H1 (cell line): ENCODE measurements around the gene AFF2. TPM values are rescaled to one million over a fixed set of nuclear protein-coding genes. Genes with fewer than 3 reads are reported as not detected.

Source experiments
- CTCF ChIA-PET: fragments of 300-600 bp; sonication (Branson Sonifier 250); formaldehyde crosslinking; loops from one replicate; lab custom pipeline; 2021; ENCODE audit not compliant: partially characterized antibody; lab: Charles Lee
- POLR2A ChIA-PET: fragments of 300-600 bp; sonication (Branson Sonifier 250); formaldehyde crosslinking; loops from one replicate; lab custom pipeline; 2021; ENCODE audit warnings: inconsistent platforms; ENCODE audit not compliant: partially characterized antibody; lab: Charles Lee
- DNase-seq, 2 experiments: peaks; one replicate each; pipeline versions ENCODE4 v3.0.0 to v3.0.0-alpha.2; 2010 to 2022; ENCODE audit warnings: low spot score in 2 of 2, low read depth in 1 of 2, mixed read lengths in 1 of 2
- FAIRE-seq: peaks from 2 replicates; lab custom pipeline; 2011; peaks lifted over from hg19 to GRCh38; lab: Jason Lieb, UNC
- H2AFZ ChIP-seq: 2 replicates; pipeline ENCODE4 v1.8.1; 2012; ENCODE audit warnings: low read length, inconsistent platforms
- H2AK5ac ChIP-seq: 2 replicates; pipeline ENCODE4 v1.6.1; 2013; ENCODE audit warnings: low read depth, low read length
- H2BK120ac ChIP-seq: replicated peaks from 2 replicates; pipeline ENCODE3; 2013; ENCODE audit warnings: low read depth, low read length, inconsistent platforms
- H2BK12ac ChIP-seq: 2 replicates; pipeline ENCODE4 v1.6.1; 2013; ENCODE audit warnings: low read depth, low read length
- H2BK15ac ChIP-seq: 2 replicates; pipeline ENCODE4 v1.6.1; 2013; ENCODE audit warnings: low read length
- H2BK20ac ChIP-seq: 2 replicates; pipeline ENCODE4 v1.6.1; 2013; ENCODE audit warnings: low read length
- H2BK5ac ChIP-seq: 2 replicates; pipeline ENCODE4 v1.6.1; 2013; ENCODE audit warnings: low read depth, low read length
- H3K14ac ChIP-seq: 2 replicates; pipeline ENCODE4 v1.6.1; 2013; ENCODE audit warnings: inconsistent platforms; ENCODE audit not compliant: insufficient read length
- H3K18ac ChIP-seq: 2 replicates; pipeline ENCODE4 v1.6.1; 2013; ENCODE audit warnings: low read length; ENCODE audit errors: extremely low read depth
- H3K23ac ChIP-seq: 2 replicates; pipeline ENCODE4 v1.6.1; 2013; ENCODE audit warnings: inconsistent platforms; ENCODE audit not compliant: insufficient read length
- H3K23me2 ChIP-seq: 2 replicates; pipeline ENCODE4 v1.6.1; 2013; ENCODE audit warnings: low read depth, low read length
- H3K27ac ChIP-seq: 2 replicates; pipeline ENCODE4 v1.6.1; 2011; ENCODE audit warnings: low read depth, low read length, inconsistent platforms
- H3K27me3 ChIP-seq, 4 experiments: replicated peaks in 1 of 4; 1 replicate in 1 of 4; 2 replicates in 3 of 4; pipeline versions ENCODE4 v1.6.1 to v1.8.1; 2011 to 2013; ENCODE audit warnings: low read length in 3 of 4, mild to moderate bottlenecking in 3 of 4, inconsistent platforms in 2 of 4, mixed read lengths in 2 of 4, moderate library complexity in 1 of 4; ENCODE audit not compliant: control insufficient read depth in 3 of 4, insufficient read depth in 3 of 4; ENCODE audit errors: extremely low read depth in 1 of 4
- H3K36me3 ChIP-seq, 4 experiments: 2 replicates each; pipeline versions ENCODE4 v1.6.1 to v1.8.1; 2011 to 2013; ENCODE audit warnings: mild to moderate bottlenecking in 4 of 4, low read length in 3 of 4, moderate library complexity in 2 of 4, control low read depth in 1 of 4, inconsistent platforms in 1 of 4; ENCODE audit not compliant: insufficient read depth in 4 of 4, control insufficient read depth in 2 of 4
- H3K4ac ChIP-seq: replicated peaks from 2 replicates; pipeline ENCODE3; 2013; ENCODE audit warnings: low read length, low read depth, mixed read lengths, inconsistent platforms; ENCODE audit not compliant: insufficient read length
- H3K4me1 ChIP-seq, 4 experiments: replicated peaks in 1 of 4; 1 replicate in 1 of 4; 2 replicates in 3 of 4; pipeline versions ENCODE4 v1.6.1 to v1.8.1; 2011 to 2013; ENCODE audit warnings: low read length in 3 of 4, inconsistent platforms in 2 of 4, mixed read lengths in 1 of 4; ENCODE audit not compliant: insufficient read depth in 4 of 4, control insufficient read depth in 3 of 4
- H3K4me2 ChIP-seq, 2 experiments: 2 replicates each; pipeline versions ENCODE4 v1.6.1 to v1.8.1; 2011 to 2013; ENCODE audit warnings: low read depth in 2 of 2, low read length in 2 of 2, control low read depth in 1 of 2, inconsistent platforms in 1 of 2, mild to moderate bottlenecking in 1 of 2; ENCODE audit not compliant: insufficient read depth in 1 of 2
- H3K4me3 ChIP-seq, 4 experiments: fragments of 200-600, 300-600 bp in 1 of 4; sonication (generic), shearing (Covaris generic), sonication (Bioruptor Twin) in 1 of 4; 2 replicates each; pipeline versions ENCODE4 v1.5.1 to v1.8.1; 2011 to 2016; ENCODE audit warnings: low read length in 4 of 4, low read depth in 3 of 4, control low read depth in 2 of 4, inconsistent platforms in 2 of 4, mild to moderate bottlenecking in 2 of 4, mixed read lengths in 1 of 4, moderate library complexity in 1 of 4; ENCODE audit not compliant: insufficient read depth in 2 of 4; ENCODE audit errors: extremely low read depth in 1 of 4
- H3K56ac ChIP-seq: replicated peaks from 2 replicates; pipeline ENCODE3; 2013; ENCODE audit warnings: low read depth, mild to moderate bottlenecking, mixed read lengths, low read length, inconsistent platforms; ENCODE audit not compliant: insufficient read length
- H3K79me1 ChIP-seq: 2 replicates; pipeline ENCODE4 v1.6.1; 2013; ENCODE audit warnings: low read depth, low read length, control low read depth
- H3K79me2 ChIP-seq, 2 experiments: 2 replicates each; pipeline versions ENCODE4 v1.6.1 to v1.8.1; 2012 to 2013; ENCODE audit warnings: low read length in 2 of 2, mild to moderate bottlenecking in 2 of 2, inconsistent platforms in 1 of 2; ENCODE audit not compliant: insufficient read depth in 2 of 2, control insufficient read depth in 1 of 2
- H3K9ac ChIP-seq, 4 experiments: replicated peaks in 1 of 4; 1 replicate in 1 of 4; 2 replicates in 3 of 4; pipeline versions ENCODE4 v1.6.1 to v1.8.1; 2011 to 2013; ENCODE audit warnings: low read depth in 3 of 4, low read length in 3 of 4, control low read depth in 2 of 4, mild to moderate bottlenecking in 2 of 4, moderate library complexity in 2 of 4, inconsistent platforms in 1 of 4; ENCODE audit errors: extremely low read depth in 1 of 4
- H3K9me3 ChIP-seq, 2 experiments: 2 replicates each; pipeline versions ENCODE4 v1.6.1 to v1.8.1; 2012 to 2013; ENCODE audit warnings: mild to moderate bottlenecking in 2 of 2, moderate library complexity in 2 of 2, control low read depth in 1 of 2, inconsistent platforms in 1 of 2, low read depth in 1 of 2, low read length in 1 of 2, mixed read lengths in 1 of 2; ENCODE audit not compliant: insufficient read depth in 2 of 2
- H4K20me1 ChIP-seq, 2 experiments: replicated peaks in 1 of 2; 2 replicates each; pipeline versions ENCODE3 to v1.8.1; 2011 to 2013; ENCODE audit warnings: inconsistent platforms in 2 of 2, low read length in 2 of 2, mild to moderate bottlenecking in 1 of 2; ENCODE audit not compliant: insufficient read depth in 2 of 2, control insufficient read depth in 1 of 2
- H4K5ac ChIP-seq: 2 replicates; pipeline ENCODE4 v1.6.1; 2013; ENCODE audit warnings: low read length, low read depth, mixed read lengths, inconsistent platforms; ENCODE audit not compliant: insufficient read length
- H4K8ac ChIP-seq: 2 replicates; pipeline ENCODE4 v1.8.0; 2013; ENCODE audit warnings: mild to moderate bottlenecking, moderate library complexity, low read length, inconsistent platforms; ENCODE audit not compliant: insufficient read depth; ENCODE audit errors: extremely low read depth
- H4K91ac ChIP-seq: replicated peaks from 2 replicates; pipeline ENCODE3; 2013; ENCODE audit warnings: low read length, mixed read lengths, inconsistent platforms; ENCODE audit not compliant: insufficient read length
- BCL11A ChIP-seq, 2 experiments: IDR thresholded peaks; one replicate each; pipeline ENCODE4 v1.6.1; 2011; ENCODE audit warnings: low read depth in 2 of 2, low read length in 2 of 2, mild to moderate bottlenecking in 2 of 2
- CTCF ChIP-seq, 3 experiments: IDR thresholded peaks; 1 replicate in 2 of 3; 2 replicates in 1 of 3; pipeline versions ENCODE4 v1.5.1 to v1.6.1; 2011; ENCODE audit warnings: low read length in 3 of 3, mild to moderate bottlenecking in 3 of 3, inconsistent platforms in 2 of 3, low read depth in 1 of 3, moderate library complexity in 1 of 3; ENCODE audit not compliant: insufficient read depth in 1 of 3; ENCODE audit errors: control extremely low read depth in 1 of 3
- GABPA ChIP-seq: IDR thresholded peaks from 2 replicates; pipeline ENCODE4 v1.6.1; 2011; ENCODE audit warnings: mild to moderate bottlenecking, low read length, moderate library complexity, borderline replicate concordance; ENCODE audit not compliant: insufficient read depth
- KDM1A ChIP-seq: fragments of 200-600, 300-600 bp; sonication (generic); IDR thresholded peaks from 2 replicates; pipeline ENCODE4 v1.7.1; 2016; ENCODE audit warnings: mild to moderate bottlenecking, low read length, borderline replicate concordance
- POLR2AphosphoS5 ChIP-seq: IDR thresholded peaks from 2 replicates; pipeline ENCODE4 v1.6.1; 2011; ENCODE audit warnings: low read depth, low read length
- SIX5 ChIP-seq: IDR thresholded peaks from 2 replicates; pipeline ENCODE4 v1.6.1; 2011; ENCODE audit warnings: mild to moderate bottlenecking, low read depth, low read length
- SP1 ChIP-seq: IDR thresholded peaks from 2 replicates; pipeline ENCODE4 v1.6.1; 2011; ENCODE audit warnings: low read depth, low read length
- TBP ChIP-seq: IDR thresholded peaks from 2 replicates; pipeline ENCODE4 v1.6.1; 2011; ENCODE audit warnings: low read depth, low read length, improper control_type of control experiment
- TCF12 ChIP-seq: IDR thresholded peaks from 2 replicates; pipeline ENCODE4 v1.6.1; 2011; ENCODE audit warnings: low read depth, mild to moderate bottlenecking, low read length
- WGBS, 2 experiments: shearing (Covaris generic) in 1 of 2; methylation state at CpG; one replicate each; pipeline versions ENCODE4 v1.1.6 to v1.1.7; 2013 to 2015; ENCODE audit warnings: low lambda C conversion rate in 2 of 2, mixed read lengths in 2 of 2, inconsistent platforms in 1 of 2, low coverage in 1 of 2, missing lambda C conversion rate in 1 of 2; ENCODE audit not compliant: insufficient replicate concordance in 2 of 2, insufficient coverage in 1 of 2, insufficient read length in 1 of 2; ENCODE audit errors: extremely low coverage in 1 of 2, missing lambda C conversion rate in 1 of 2; 5-methylcytosine and 5-hydroxymethylcytosine counted together
- polyA plus RNA-seq, 7 experiments: library from polyadenylated mRNA; depleted of rRNA in 3 of 7; stranded (reverse) in 5 of 7; unstranded in 2 of 7; fragments of >200 nt in 5 of 7; fragments of 200-250 nt in 2 of 7; gene quantifications; 1 replicate in 5 of 7; 2 replicates in 1 of 7; 4 replicates in 1 of 7; pipeline versions ENCODE4 v1.2.1 to v1.2.3, GENCODE V29; 2011 to 2013; ENCODE audit warnings: missing spikeins in 2 of 7, mixed read lengths in 2 of 7
- total RNA-seq: library from RNA; stranded (reverse); fragmentation: NEBNext Ultra II Directional; extraction: Animal tissue kit (Norgen Biotek cat#: 25700); gene quantifications from 2 replicates; pipeline ENCODE4 v1.2.1, GENCODE V29; 2021
- TF ChIP-seq, protein P1 (sequence below): IDR thresholded peaks from 2 replicates; pipeline ENCODE4 v1.6.1; 2011; ENCODE audit warnings: low read length, improper control_type of control experiment
- TF ChIP-seq, protein P2 (sequence below): IDR thresholded peaks from 2 replicates; pipeline ENCODE4 v1.6.1; 2012; ENCODE audit warnings: inconsistent platforms

AFF2 gene
- total and polyA plus RNA-seq, 2 of the 8 experiments (the other 6 are each of a cell fraction or from before 2014, with no cell fraction given) = 2.0 to 7.3 TPM

DNA sequence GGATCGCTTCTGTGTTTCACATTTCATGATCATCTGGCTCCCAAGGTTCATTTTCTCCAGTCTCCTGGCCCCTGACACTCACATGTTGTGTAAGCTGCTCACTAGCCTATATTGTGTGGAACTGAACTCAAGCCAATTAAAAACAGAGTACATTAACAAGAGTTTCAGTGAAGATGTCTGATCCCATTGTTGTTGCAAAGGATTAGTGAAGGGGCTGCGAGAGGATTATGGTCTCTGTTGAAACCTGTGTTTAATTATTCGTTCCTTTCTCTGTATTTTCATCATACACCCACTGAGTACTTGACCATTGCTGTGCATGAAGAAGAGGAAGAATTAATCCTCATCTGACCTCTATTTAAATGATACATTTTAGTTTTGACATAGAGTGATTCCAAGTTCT is 54.7 kb downstream of the AFF2 start:
- no peak overlapping the region for H2BK120ac ChIP-seq
- H3K4me3 ChIP-seq = no peak overlapping the region
- ChIA-PET CTCF (interaction anchor here (1.1 kb wide), 1 partner anchor 10 kb away, joined by 4 read pairs; no protein-coding TSS in a partner anchor), POLR2A (no interaction called here)
- no peaks in the 10 kb centered on the region for H3K9me3 ChIP-seq
- no peak overlapping the region for H4K91ac ChIP-seq
- H4K8ac ChIP-seq = no peak overlapping the region
- no peak overlapping the region for H2BK5ac ChIP-seq
- H3K18ac ChIP-seq = no peak overlapping the region
- no peak overlapping the region for H2AK5ac ChIP-seq
- no peak overlapping the region for H2AFZ ChIP-seq
- no peaks in the 10 kb centered on the region for H3K27me3 ChIP-seq
- no peak overlapping the region for H3K4ac ChIP-seq
- H2BK20ac ChIP-seq = no peak overlapping the region
- no peaks in the 10 kb centered on the region for H3K79me2 ChIP-seq
- 91% methylated on average over 3 of the region's 3 CpGs; no CpG with 5 or more reads in 1 of the 2 experiments for WGBS, 2 experiments
- no peak overlapping the region for H2BK12ac ChIP-seq
- H3K4me2 ChIP-seq = no peak overlapping the region
- no peak overlapping the region for H3K9ac ChIP-seq
- DNase-seq (no peak), FAIRE-seq (no peak)
- H3K23ac ChIP-seq = no peak overlapping the region
- H3K79me1 ChIP-seq = no peaks in the 10 kb centered on the region
- H4K5ac ChIP-seq = no peak overlapping the region
- no peaks in the 10 kb centered on the region for H3K36me3 ChIP-seq
- no peaks in the 10 kb centered on the region for H3K23me2 ChIP-seq
- no peaks in the 10 kb centered on the region for H4K20me1 ChIP-seq
- H3K4me1 ChIP-seq = no peaks in the 10 kb centered on the region
- no peak overlapping the region for H3K14ac ChIP-seq
- no peak overlapping the region for H2BK15ac ChIP-seq
- no peak overlapping the region for H3K56ac ChIP-seq
- no peak overlapping the region for H3K27ac ChIP-seq
- no peak for TF ChIP-seq CTCF (IDR thresholded peaks at IDR 0.05; ENCODE audit: control extremely low read depth in 1 of 3, insufficient read depth in 1 of 3, low read depth in 1 of 3, low read length in 3 of 3)
- TF ChIP-seq, protein P1, sequence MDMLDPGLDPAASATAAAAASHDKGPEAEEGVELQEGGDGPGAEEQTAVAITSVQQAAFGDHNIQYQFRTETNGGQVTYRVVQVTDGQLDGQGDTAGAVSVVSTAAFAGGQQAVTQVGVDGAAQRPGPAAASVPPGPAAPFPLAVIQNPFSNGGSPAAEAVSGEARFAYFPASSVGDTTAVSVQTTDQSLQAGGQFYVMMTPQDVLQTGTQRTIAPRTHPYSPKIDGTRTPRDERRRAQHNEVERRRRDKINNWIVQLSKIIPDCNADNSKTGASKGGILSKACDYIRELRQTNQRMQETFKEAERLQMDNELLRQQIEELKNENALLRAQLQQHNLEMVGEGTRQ = no peak
- no peak for TF ChIP-seq TCF12
- TF ChIP-seq SIX5 = no peak
- TF ChIP-seq, protein P2, sequence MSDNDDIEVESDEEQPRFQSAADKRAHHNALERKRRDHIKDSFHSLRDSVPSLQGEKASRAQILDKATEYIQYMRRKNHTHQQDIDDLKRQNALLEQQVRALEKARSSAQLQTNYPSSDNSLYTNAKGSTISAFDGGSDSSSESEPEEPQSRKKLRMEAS = no peak
- no peak for TF ChIP-seq BCL11A (IDR thresholded peaks at IDR 0.05; ENCODE audit: low read depth in 2 of 2, low read length in 2 of 2)
- no peak for TF ChIP-seq SP1
- TF ChIP-seq KDM1A = no peak
- TF ChIP-seq TBP = no peak
- no peak for TF ChIP-seq POLR2AphosphoS5
- TF ChIP-seq GABPA = no peak
